GM18867 (cell line): ENCODE measurements around the gene TMEM183A.
A peak's percentile ranks its signal among the peaks of the same experiment; 100 is the strongest.

Source experiments
- ATAC-seq: cut with Tn5 transposase; IDR thresholded peaks from one replicate; pipeline ENCODE4 v1.9.1; 2021; ENCODE audit warnings: mild to moderate bottlenecking, moderate library complexity; ENCODE audit not compliant: unreplicated experiment

The TMEM183A gene

DNA sequence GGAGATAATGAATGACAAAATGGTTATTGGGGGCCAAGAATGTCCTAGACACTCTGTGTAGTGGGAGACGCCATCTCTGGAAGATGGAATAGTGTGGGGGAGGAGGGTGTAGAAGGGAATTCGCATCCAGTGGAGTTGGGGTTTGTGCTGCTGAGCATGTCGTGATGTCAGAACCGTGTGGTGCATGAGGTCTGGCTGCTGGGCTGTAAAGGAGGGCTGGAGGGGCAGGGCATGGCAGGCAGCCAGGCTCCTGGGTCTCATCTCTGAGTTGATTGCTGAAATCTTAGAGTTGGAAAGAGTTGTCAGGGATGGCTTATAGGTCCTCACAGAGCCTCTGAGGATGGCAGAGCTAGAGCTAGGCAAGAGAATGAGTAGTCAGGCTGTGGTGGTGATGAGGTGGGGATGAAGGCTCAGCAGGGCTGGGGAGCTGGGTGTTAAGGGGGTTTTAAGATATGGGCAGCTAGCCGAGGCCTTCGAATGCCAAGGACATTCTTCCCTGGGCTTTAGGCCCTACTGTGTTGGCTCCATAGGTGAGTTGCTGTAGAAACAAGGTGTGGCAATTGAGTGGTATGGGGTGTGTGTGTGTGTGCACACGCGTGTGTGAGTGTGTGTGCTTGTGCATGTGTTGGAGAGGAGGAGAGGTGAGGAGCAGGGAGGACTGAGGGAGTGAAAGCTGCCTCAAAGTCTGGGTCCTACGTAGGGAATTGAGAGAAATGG, 21.1 kb downstream of the TMEM183A start:
- ATAC-seq, result no peak

DNA sequence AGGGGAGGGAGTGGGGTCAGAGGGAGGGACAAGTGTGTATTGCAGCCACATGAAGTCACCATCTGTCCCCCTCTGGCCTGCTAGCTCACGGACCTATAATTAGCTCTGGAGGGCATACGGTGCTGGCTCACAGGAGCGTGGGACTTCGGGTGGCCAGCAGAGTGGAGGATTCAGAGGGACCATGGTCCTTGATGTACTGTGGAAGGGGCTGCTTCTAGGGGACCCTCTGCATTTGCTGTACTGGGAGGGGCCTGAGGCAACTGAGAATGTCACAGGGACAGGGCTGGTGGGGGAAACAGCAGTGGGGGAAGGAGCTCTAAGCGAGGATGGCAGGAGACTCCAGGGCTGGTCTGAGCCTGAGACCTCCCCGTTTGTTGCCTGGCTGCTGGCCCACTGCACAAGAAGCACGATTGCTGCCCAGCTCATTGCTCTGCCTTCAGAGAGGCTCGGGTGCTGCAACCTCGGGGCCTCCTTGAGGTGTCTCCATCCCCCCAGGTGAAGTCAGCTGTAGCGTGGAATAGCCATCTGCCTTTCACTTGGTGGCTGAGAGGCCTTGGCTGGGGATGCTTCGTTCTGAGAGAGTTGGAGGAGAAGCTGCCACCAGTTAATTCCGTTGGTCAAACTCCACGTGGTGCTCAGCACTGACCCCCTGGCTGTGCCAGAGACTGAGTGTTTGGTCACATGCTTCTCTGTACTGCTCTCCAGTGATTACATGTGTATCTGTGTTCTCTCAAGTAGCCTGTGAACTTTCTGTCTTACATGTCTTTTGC, 21.8 kb downstream of the TMEM183A start:
- ATAC-seq, result no peak

DNA sequence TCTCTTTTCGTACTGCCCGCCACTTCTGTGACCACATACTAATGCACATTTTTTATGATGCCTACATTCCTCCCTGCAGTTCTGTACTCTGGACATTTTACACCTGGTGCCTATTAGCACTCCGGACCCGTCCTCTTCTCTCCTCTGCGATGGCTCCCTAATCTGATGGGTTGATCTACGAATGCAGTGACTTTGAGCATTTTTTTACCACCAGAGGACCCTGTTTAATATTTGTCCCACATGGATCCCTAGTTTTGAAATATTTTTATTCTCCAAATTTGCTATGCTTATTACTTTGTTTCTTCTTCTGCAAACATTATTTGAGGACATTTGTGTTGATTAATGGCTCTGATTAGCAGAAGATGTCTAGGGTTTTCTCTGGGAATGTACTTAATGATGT, 24.3 kb downstream of the TMEM183A start:
- ATAC-seq, result no peak

DNA sequence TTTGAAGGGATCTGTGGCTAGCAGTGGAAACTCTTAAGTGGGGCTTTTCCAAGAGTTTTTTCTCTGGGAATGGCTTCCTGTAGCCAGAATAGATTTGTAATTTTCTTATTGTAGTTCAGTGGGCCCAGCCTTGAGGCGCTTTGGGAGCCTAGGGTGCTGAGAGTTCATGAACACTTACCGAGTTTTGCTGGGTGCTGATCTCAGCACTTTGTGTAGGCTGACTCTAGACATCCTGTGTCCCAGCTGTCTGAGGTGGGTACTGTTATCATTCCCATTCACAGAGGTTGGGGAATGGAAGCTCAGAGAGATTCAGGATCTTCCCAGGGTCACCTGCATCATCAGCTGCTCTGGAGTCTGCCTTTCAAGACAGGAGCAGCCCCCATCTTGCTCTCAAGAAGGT, 26.1 kb downstream of the TMEM183A start:
- ATAC-seq, result no peak

DNA sequence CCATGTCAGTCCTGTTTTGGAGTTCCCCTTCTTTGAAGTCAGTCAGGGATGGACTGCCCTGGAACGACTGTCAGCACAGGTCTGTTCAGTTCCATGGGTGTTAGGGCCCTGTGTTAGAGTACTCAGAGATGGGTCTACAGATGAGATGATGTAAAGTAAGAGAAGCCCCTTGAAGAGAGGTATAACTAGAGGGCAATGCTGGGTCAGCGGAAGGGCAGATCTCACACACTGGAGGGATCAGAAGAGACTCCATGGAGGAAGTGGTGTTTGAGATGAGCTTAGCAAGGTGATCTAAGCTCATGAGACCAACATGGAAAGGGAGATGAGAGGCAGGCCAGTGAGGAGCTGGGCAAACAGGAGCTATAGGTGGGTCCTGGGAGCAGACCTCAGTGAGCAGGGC, 26.7 kb downstream of the TMEM183A start:
- no peak for ATAC-seq

DNA sequence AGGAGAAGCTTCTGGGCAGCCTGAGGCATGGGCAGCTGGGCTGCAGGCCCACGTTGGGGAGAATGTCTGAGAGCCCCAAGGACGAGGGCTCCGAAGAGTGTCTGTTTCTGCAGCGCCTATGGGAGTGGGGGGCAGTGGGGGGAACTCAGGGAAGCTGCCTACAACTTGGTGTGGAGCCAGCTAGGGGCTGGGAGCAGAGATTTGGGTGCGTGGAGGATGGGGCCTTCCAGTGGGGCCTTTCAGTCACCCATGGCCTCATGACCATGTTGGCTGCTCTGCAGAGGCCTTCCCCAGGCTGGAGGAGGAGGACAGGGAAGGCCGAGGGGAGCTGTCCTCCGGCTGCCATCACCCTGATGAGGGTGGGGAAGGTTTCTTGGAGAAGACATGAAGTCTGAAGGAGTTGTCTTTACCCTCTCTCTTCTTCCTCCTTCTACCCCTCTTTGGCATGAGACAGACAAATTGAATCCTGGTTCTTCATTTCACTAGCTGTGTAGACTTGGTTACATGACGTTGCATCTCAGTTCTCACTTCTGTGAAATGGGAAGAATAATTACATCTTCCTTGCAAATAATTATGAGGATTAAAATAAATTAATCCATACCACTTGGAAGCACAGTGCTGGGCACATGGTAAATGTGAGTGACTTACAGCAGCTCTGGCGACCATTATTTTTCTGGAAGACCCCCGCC, 27.4 kb downstream of the TMEM183A start:
- no peak for ATAC-seq

DNA sequence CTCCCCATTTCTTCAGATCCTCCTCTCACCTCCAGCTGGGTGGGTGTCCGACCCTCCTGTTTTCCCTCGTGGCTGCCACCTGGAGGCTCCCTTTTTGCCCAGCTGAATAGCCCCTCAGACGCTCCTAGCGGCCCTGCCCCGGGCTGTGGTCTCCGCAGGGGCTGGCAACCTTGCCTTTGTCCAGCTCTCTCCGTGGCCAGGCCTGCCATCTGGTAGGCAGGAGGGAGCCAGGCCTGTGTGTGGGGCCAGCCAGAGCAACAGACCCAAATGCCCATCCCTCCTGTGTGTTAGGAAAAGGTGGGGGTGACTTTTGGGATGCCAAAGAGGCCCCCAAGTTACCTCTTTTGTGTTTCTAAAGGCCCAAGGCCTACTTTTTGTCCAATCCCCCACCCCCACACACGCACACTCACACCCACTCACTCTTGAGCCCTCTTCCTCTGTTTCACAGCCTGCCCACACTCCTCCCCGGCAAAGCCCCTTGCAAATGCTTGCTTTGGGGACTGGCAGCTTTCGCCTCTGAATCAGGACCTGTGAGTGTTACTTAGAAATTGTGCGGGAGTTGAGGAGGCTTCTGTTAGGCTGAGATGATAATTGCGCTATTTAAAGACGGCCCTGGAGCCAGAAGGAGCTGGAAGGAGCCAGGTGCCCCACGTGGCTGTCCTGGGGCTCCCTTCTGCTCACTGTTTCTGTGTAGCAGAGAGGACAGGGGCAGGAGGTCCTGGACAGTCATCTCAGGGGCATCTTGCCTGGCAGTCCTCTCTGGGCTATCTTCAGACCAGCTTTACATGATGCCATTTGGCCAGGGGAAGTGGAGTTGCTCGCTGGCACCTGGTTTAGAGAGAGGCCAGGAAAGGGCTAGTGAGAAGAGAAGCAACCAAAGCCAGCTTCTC, 28.2 kb downstream of the TMEM183A start:
- ATAC-seq, result no peak

DNA sequence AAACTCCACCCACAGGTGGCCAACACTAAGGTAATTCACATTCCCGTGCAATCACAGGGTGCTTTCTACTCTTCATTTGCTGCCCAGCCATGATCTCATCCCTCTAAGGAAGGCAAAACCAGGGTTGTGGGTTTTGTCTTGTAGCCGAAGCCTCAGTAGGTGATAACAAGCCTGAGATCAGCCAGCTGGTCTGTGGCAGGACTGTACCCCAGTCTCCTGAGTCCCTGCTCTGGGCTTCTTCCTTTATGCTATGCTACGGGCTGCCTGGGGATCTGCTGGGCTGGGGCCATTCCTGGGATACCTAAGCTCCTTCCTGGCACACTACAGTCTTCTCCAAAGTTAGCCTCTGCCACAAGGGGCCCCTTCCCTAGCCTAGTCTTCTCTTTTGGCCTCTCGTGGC, 29.0 kb downstream of the TMEM183A start:
- no peak for ATAC-seq

DNA sequence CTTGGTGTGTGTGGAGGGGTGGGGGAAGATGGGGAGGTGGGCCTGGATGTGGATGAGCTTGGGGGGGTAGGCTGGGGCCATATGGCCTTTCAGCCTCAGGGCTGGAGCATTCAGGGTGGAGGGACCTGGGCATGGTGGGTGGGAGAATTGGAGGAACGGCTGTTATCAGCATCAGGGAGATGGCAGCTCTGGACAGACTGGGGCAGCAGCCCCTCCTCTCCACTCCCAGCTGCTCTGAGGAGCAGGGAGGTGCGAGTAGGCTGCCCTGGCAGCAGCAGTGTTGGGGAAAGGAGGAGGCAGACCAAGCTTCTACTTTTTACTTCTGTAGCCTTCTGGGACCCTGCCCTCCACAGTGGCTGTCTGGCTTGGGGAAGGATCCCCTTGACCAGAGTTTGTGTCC, 29.4 kb downstream of the TMEM183A start:
- no peak for ATAC-seq

DNA sequence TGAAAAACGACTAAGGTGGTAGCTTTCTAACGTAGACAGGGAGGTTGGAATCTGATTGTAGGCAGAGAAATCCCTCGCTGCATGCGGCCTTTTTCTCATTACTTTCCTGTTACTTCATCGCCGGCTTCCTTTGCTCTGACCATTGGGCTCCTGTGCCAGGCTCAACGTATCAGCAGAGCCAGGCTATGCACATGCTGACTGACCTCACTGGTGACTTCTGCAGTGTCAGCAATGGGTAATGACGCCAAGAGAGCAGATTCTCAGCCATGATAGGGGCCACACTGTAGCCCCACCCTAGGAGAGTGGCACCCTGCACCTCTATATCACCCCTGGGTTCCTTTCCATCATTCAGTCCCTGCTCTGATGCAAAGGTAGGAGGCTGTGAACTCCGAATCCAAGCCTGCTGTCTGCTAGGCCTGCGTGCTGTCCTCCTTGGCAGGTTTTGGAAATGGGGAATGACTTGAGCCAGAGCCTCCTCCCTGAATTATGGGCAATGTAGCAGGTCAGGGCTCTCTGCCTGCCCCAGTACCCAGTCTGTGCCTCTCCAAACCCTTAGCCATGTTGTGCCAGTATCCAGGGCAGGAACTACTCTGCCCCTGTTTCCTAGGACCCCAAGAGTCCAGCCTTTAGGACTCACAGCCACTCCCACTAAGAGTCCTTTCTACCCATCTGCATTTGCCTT, 30.5 kb downstream of the TMEM183A start:
- ATAC-seq, result no peak

DNA sequence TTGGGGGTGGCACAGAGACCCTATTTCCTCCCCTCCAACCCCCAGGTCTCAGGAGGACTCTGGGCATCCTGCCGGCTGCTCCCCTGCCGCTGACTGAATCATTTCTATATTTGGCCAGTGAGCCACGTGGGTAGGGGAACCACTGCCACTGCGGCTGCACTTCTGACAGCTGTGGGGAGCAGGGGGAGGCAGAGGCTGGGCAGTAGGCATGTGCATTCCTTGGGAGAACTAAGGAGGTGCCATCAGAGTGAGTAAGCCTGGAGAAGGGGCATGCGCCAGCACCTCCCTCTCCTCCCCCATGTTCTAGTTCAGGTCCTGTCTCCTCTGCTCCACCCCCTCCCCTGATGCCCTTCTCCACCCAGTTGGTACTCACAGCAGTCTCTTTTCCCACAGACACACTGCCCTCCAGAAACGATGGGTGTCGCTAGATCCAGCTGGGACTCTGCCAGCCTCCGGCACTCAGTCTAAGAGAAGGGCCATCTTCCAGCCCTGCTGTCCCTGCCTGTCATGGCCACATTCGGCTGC, 31.1 kb downstream of the TMEM183A start:
- no peak for ATAC-seq

DNA sequence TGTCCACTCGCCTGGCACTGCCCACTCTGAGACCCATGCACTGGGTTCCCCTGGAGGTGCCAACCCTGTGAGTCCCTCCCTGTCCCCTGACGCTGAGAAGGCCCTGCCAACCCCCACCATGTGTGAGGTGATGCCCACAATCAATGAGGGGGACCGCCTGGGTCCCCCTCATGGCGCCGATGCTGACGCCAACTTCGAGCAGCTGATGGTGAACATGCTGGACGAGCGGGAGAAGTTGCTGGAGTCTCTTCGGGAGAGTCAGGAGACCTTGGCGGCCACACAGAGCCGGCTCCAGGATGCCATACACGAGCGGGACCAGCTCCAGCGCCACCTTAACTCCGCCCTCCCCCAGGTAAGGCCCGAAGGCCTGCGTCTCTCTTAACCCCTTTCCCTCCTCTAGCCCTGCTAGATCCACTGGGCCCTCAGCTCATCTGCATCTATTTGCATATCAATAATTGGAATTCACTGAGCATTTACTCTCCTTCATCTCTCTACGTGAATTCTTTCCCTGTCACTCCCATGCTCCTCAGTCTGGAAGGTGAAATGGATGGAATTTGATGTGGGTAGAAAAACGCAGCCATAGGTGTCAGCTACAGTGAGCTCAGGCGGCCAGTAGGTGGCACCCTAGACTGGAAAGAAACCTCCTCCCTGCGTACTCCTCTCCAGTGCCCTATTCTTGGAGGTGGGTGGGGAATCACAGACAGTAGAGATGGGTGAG, 31.9 kb downstream of the TMEM183A start:
- peak; percentile 58 for ATAC-seq

DNA sequence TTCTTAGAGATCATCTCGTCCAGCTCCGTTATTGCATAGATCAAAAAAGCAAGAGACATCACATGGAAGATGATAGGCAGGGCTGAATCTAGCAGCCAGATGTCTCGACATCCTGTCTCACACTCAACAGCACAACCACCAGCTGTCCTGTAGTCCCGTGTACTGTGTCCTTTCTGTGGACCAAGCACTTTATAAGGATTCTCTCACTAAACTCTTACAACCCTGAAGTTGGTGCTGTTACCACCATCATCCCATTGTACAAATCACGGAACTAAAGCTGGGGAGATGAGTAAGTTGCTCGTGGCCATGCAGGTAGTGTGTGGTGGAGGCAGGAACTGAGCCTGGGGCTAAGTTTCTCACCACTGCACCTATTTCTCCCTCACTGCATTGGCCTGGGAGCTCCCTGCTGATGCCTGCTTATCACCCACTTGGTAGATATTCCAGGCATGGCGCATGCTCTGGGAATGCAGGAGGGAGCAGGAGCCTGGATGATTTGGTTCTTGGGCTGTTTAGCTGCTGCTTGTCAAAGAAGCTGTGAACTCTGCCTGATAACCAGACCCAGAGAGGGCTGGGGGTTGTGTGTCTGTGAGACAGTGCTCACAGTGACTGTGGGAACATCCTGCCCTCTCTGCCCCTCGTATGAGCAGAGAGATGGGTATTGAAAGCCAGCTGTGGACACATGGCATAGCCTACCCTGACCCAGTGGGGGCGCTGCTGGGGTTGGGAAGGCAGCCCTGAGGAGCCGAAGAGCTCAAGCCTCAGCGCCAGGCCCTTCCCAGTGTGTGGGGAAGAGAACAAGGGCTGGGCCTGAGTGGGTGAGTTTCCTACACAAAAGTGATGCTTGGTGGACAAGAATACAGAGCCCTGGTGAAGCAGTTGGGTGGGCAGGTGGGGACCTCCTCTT, 32.7 kb downstream of the TMEM183A start:
- ATAC-seq, result peak; percentile 11

DNA sequence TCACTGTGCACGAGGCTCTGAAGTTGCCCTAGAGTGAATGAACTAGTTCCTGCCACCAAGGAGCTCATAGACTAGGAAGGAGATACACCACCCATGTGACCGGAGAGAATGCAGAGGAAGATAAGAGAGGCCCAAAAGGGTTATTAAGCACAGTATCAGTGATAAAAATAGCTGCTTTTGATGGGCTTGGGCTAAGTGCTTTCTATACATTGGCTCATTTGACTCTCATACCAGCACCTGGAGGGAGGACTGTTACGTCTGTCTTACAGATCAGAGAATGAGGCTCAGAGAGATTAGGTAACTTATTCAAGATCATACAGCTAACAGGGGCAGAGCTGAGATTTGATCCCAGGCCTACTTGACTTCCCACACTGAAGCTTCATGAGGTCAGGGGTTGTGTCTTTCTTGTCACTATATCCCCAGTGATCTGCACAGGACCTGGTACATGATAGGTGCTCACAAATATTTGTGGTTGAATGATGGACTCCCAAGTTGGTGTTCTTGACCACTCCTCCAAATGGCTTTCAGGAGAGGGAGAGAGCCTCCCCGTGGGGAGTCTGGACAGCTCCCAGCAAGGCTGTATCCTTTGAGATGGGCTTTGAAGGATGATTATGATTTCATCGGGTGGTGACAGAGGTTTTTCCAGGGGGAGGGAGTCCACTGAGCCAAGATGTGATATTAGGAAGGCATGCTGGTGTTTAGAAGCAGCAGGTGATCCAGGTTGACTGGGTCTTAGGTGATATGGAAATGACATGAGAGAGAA, 33.5 kb downstream of the TMEM183A start:
- no peak for ATAC-seq

DNA sequence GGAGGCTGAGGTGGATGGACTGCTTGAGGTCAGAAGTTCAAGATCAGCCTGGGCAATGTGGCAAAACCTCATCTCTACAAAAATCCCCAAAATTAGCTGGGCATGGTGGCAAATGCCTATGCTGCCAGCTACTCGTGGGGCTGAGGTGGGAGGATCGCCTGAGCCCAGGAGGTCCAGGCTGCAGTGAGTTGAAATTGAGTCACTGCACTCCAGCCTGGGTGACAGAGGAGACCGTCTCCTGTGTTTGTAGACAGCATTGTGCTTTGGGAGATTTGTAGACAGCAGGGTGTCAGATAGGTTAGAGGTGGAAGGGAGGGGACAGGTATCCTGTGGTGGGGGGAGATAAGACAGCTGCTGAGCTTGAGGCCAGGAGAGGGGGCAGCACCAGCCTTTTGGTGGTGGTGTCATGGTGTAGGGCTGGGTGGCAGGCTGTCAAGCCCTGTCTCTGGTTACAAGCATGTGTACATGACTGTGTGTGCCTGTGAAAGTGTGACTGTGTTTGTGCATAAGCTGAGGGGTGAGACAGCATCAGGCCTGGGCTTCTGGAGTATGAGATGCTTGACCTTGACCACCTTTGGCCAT, 34.3 kb downstream of the TMEM183A start:
- no peak for ATAC-seq

DNA sequence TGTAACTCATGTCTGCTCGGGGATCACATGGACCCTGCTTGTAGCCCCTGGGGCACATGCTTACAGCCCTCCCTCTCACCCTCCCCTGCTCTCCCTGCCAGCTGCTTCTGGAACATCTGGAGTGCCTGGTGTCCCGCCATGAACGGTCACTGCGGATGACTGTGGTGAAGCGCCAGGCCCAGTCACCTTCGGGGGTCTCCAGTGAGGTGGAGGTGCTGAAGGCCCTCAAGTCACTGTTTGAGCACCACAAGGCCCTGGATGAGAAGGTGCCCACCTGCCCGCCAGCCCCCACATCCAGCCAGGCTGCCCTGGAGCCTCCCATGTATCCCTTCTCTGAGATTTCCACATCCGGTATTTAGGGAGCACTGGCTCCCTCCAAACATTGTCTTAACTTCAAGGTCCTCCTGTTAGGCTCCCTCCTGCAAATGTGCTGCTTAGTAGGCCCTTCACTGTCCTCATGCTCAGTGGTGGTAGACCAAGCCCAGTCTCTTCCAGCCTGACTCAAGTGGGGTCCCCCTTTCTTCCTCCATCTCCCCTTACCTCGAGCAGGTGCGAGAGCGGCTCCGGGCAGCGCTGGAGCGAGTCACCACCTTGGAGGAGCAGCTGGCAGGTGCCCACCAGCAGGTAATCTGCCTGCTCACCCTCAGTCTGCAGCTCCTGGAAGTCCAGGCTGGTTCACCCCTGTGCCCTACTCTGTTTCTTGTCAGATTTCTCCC, 36.8 kb downstream of the TMEM183A start:
- no peak for ATAC-seq
